GM18861 (cell line): ENCODE measurements around the gene POU5F1.
"Not testable (repeated sequence)": the region's sequence is repeated elsewhere in the genome, so short reads cannot be mapped to it uniquely, and the experiment has no call there.

Experiments used
- ATAC-seq: cut with Tn5 transposase; IDR thresholded peaks from one replicate; pipeline ENCODE4 v1.9.1; 2021; ENCODE audit not compliant: unreplicated experiment

Gene POU5F1

GRCh38 chr6:31192431-31193105 is 22.1 kb upstream of the POU5F1 start:
- ATAC-seq, result not testable (repeated sequence)

GRCh38 chr6:31190488-31190887 is 20.0 kb upstream of the POU5F1 start:
- ATAC-seq, result no peak

- ATAC-seq, result not testable (repeated sequence)
These were observed 18.7 kb upstream of the POU5F1 start for GRCh38 chr6:31189223-31189622.

GRCh38 chr6:31187780-31188194 is 17.3 kb upstream of the POU5F1 start:
- no peak for ATAC-seq

- no peak for ATAC-seq
These were observed 15.7 kb upstream of the POU5F1 start for GRCh38 chr6:31186052-31186734.

GRCh38 chr6:31185695-31186051 is 15.2 kb upstream of the POU5F1 start:
- ATAC-seq, result not testable (repeated sequence)

- ATAC-seq, result not testable (repeated sequence)
These were observed 13.4 kb upstream of the POU5F1 start for GRCh38 chr6:31183859-31184258.

- ATAC-seq, result not testable (repeated sequence)
These were observed 12.8 kb upstream of the POU5F1 start for GRCh38 chr6:31183287-31183686.

GRCh38 chr6:31180500-31180899 is 10.0 kb upstream of the POU5F1 start:
- ATAC-seq, result no peak

- ATAC-seq, result no peak
These were observed 9.4 kb upstream of the POU5F1 start for GRCh38 chr6:31179896-31180295.

GRCh38 chr6:31179042-31179386 is 8.5 kb upstream of the POU5F1 start:
- no peak for ATAC-seq

GRCh38 chr6:31178143-31179041 is 7.9 kb upstream of the POU5F1 start:
- ATAC-seq, result no peak

- no peak for ATAC-seq
These were observed 5.5 kb upstream of the POU5F1 start for GRCh38 chr6:31175971-31176370.

- no peak for ATAC-seq
These were observed 3.9 kb upstream of the POU5F1 start for GRCh38 chr6:31174378-31174777.

GRCh38 chr6:31173406-31173805 is 2.9 kb upstream of the POU5F1 start:
- ATAC-seq, result no peak

GRCh38 chr6:31172973-31173384 is 2.5 kb upstream of the POU5F1 start:
- ATAC-seq, result no peak

GRCh38 chr6:31171931-31172905 is 1.7 kb upstream of the POU5F1 start:
- ATAC-seq, result no peak

- no peak for ATAC-seq
These were observed 647 bp upstream of the POU5F1 start for GRCh38 chr6:31170987-31171671.

GRCh38 chr6:31169858-31170599 is 453 bp downstream of the POU5F1 start:
- ATAC-seq, result not testable (repeated sequence)
